ENCODE measurements around the gene SPACA6.

- TF ChIP-seq CTCF (conservative IDR thresholded peaks at IDR 0.05 in 1 of 2, IDR thresholded peaks at IDR 0.05 in 1 of 2; ENCODE audit: low read depth in 1 of 2, low read length in 2 of 2) (no peak), EZH2 (IDR thresholded peaks at IDR 0.05; ENCODE audit: low read length, missing control alignments) (no peak)
Measured at GRCh38 chr19:51702825-51703574, 9.9 kb downstream of the SPACA6 start.

Measured in fibroblast of lung (primary cell).